ENCODE results near the gene ADGRG6.
"Not testable (repeated sequence)": the region's sequence is repeated elsewhere in the genome, so short reads cannot be mapped to it uniquely, and the experiment has no call there.

Gene ADGRG6

GRCh38 chr6:142322504-142323198, 20.8 kb downstream of the ADGRG6 start:
- no peak for DNase-seq

GRCh38 chr6:142323377-142323776, 21.6 kb downstream of the ADGRG6 start:
- DNase-seq = no peak

- no peak for DNase-seq
Measured at GRCh38 chr6:142324111-142324510, 22.3 kb downstream of the ADGRG6 start.

- no peak for DNase-seq
Measured at GRCh38 chr6:142325111-142325510, 23.3 kb downstream of the ADGRG6 start.

- no peak for DNase-seq
Measured at GRCh38 chr6:142326540-142326939, 24.7 kb downstream of the ADGRG6 start.

- no peak for DNase-seq
Measured at GRCh38 chr6:142328070-142328469, 26.3 kb downstream of the ADGRG6 start.

GRCh38 chr6:142329486-142330113, 27.8 kb downstream of the ADGRG6 start:
- DNase-seq = no peak

- DNase-seq = no peak
Measured at GRCh38 chr6:142331075-142331551, 29.3 kb downstream of the ADGRG6 start.

- DNase-seq = no peak
Measured at GRCh38 chr6:142331601-142332000, 29.8 kb downstream of the ADGRG6 start.

- no peak for DNase-seq
Measured at GRCh38 chr6:142332393-142333098, 30.7 kb downstream of the ADGRG6 start.

GRCh38 chr6:142333431-142333830, 31.6 kb downstream of the ADGRG6 start:
- DNase-seq = no peak

GRCh38 chr6:142334294-142334693, 32.5 kb downstream of the ADGRG6 start:
- DNase-seq = no peak

- no peak for DNase-seq
Measured at GRCh38 chr6:142335415-142335814, 33.6 kb downstream of the ADGRG6 start.

GRCh38 chr6:142336183-142336582, 34.4 kb downstream of the ADGRG6 start:
- DNase-seq = no peak

- no peak for DNase-seq
Measured at GRCh38 chr6:142336787-142337186, 35.0 kb downstream of the ADGRG6 start.

GRCh38 chr6:142339113-142339512, 37.3 kb downstream of the ADGRG6 start:
- no peak for DNase-seq

GRCh38 chr6:142339968-142340658, 38.3 kb downstream of the ADGRG6 start:
- DNase-seq = no peak

GRCh38 chr6:142341855-142342330, 40.1 kb downstream of the ADGRG6 start:
- no peak for DNase-seq

- DNase-seq = no peak
Measured at GRCh38 chr6:142342986-142343385, 41.2 kb downstream of the ADGRG6 start.

- DNase-seq = no peak
Measured at GRCh38 chr6:142343938-142344337, 42.1 kb downstream of the ADGRG6 start.

GRCh38 chr6:142345261-142345660, 43.5 kb downstream of the ADGRG6 start:
- DNase-seq = no peak

GRCh38 chr6:142346166-142346565, 44.4 kb downstream of the ADGRG6 start:
- DNase-seq = not testable (repeated sequence)

- no peak for DNase-seq
Measured at GRCh38 chr6:142349215-142349823, 47.5 kb downstream of the ADGRG6 start.

Data from NCI-H1930 (cell line).